ENCODE measurements around the gene COL6A2. TPM values are rescaled to one million over a fixed set of nuclear protein-coding genes. Genes with fewer than 3 reads are reported as not detected.

COL6A2 gene
- total RNA-seq, 1 experiment from 2014 or later = 87.0 TPM

- H3K9me3 ChIP-seq (ENCODE audit: control insufficient read depth in 1 of 2, insufficient read depth in 1 of 2, low read depth in 1 of 2, low read length in 2 of 2) = no peaks in the 10 kb centered on the region
- H3K9ac ChIP-seq (ENCODE audit: low read length) = no peak overlapping the region
- no peak overlapping the region for H3K27ac ChIP-seq (ENCODE audit: low read depth, low read length)
- BruUV-seq (replicated peaks) = no TSS peak
- ATAC-seq (no peak), DNase-seq (ENCODE audit: low read depth, low spot score) (no peak)
- no peaks in the 10 kb centered on the region for H4K20me1 ChIP-seq (ENCODE audit: insufficient read depth)
- H3K27me3 ChIP-seq (ENCODE audit: insufficient read depth, low read length) = peaks cover 9% of the 10 kb centered on the region; the same call in 1 of the 2 replicates
- intact Hi-C loops (cut with micrococcal nuclease) = no loop called here
- ChIA-PET RAD21 (ENCODE audit: low non-redundant PET in 1 of 2, low total read pairs in 2 of 2, uncharacterized antibody in 2 of 2, unreplicated experiment in 2 of 2) (no interaction called here), POLR2A (no interaction called here), CTCF (no interaction called here)
- H3K4me3 ChIP-seq (replicated peaks in 1 of 2; ENCODE audit: low read depth in 1 of 2, low read length in 2 of 2) = no peak overlapping the region
- TF ChIP-seq ZBTB33 (IDR thresholded peaks at IDR 0.05; ENCODE audit: extremely low read depth, insufficient replicate concordance, low read length) (no peak), CEBPB (IDR thresholded peaks at IDR 0.05; ENCODE audit: low read depth) (no peak), ZFX (IDR thresholded peaks at IDR 0.05) (no peak), EGR1 (IDR thresholded peaks at IDR 0.05; ENCODE audit: low read depth) (no peak), ELF1 (IDR thresholded peaks at IDR 0.05; ENCODE audit: borderline replicate concordance, low read depth) (no peak), YY1 (IDR thresholded peaks at IDR 0.05; ENCODE audit: extremely low read depth, insufficient replicate concordance, low read depth, low read length) (no peak), EZH2 (IDR thresholded peaks at IDR 0.05) (no peak), EZH2phosphoT487 (IDR thresholded peaks at IDR 0.05; ENCODE audit: borderline replicate concordance) (no peak), SP1 (IDR thresholded peaks at IDR 0.05; ENCODE audit: low read depth) (no peak), TCF7L2 (IDR thresholded peaks at IDR 0.05; ENCODE audit: borderline replicate concordance, extremely low read depth, insufficient read depth, insufficient read length) (no peak), CTCF (IDR thresholded peaks at IDR 0.05 in 2 of 3, conservative IDR thresholded peaks at IDR 0.05 in 1 of 3; ENCODE audit: borderline replicate concordance in 1 of 3, insufficient read depth in 1 of 3, low read depth in 2 of 3, low read length in 2 of 3) (no peak), SIN3A (IDR thresholded peaks at IDR 0.05; ENCODE audit: low read depth) (no peak), REST (IDR thresholded peaks at IDR 0.05; ENCODE audit: low read depth) (no peak), FOSL1 (IDR thresholded peaks at IDR 0.05; ENCODE audit: low read depth) (no peak)
- no peaks in the 10 kb centered on the region for H3K9me2 ChIP-seq (ENCODE audit: insufficient read depth)
- H2AFZ ChIP-seq (ENCODE audit: low read depth, low read length, poor library complexity, severe bottlenecking) = no peak overlapping the region
- H3K4me1 ChIP-seq (ENCODE audit: control insufficient read depth in 1 of 2, insufficient read depth in 2 of 2, low read length in 2 of 2) = no peaks in the 10 kb centered on the region
- H3K4me2 ChIP-seq (ENCODE audit: low read length) = no peak overlapping the region
- no peaks in the 10 kb centered on the region for H3K36me3 ChIP-seq (ENCODE audit: control insufficient read depth in 1 of 2, insufficient read depth in 2 of 2, low read length in 2 of 2)
- no peaks in the 10 kb centered on the region for H3K79me2 ChIP-seq (ENCODE audit: insufficient read depth, low read length)
Measured at GRCh38 chr21:46165098-46165497, 67.2 kb downstream of the COL6A2 start.

Measured in HCT116 (cell line).